B cell (primary cell): ENCODE results near the gene JPT1. TPM values are rescaled to one million over a fixed set of nuclear protein-coding genes. Genes with fewer than 3 reads are reported as not detected.

ENCODE experiments used
- ATAC-seq: fragments of 200-7000 bp; cut with Tn5 transposase; one replicate; pipeline ENCODE4 v1.10.0; 2021; ENCODE audit warnings: low read depth, mild to moderate bottlenecking, moderate number of reproducible peaks, moderate library complexity
- CTCF ChIA-PET: fragments of 350-600 bp; sonication (Branson Sonifier 250); formaldehyde crosslinking; loops from one replicate; lab custom pipeline; 2021; ENCODE audit warnings: antibody characterized with exemption, inconsistent platforms; lab: Charles Lee
- POLR2A ChIA-PET: fragments of 350-600 bp; sonication (Branson Sonifier 250); formaldehyde crosslinking; loops from one replicate; lab custom pipeline; 2021; ENCODE audit warnings: antibody characterized with exemption; lab: Charles Lee
- DNase-seq: peaks from one replicate; pipeline ENCODE4 v3.0.0; 2013
- H2AFZ ChIP-seq: 2 replicates; pipeline ENCODE4 v1.6.1; 2012; ENCODE audit warnings: mild to moderate bottlenecking, low read depth, low read length; ENCODE audit not compliant: insufficient read depth, poor library complexity, severe bottlenecking
- H3K27ac ChIP-seq, 2 donors: 1 replicate in 1 of 2; 2 replicates in 1 of 2; pipeline ENCODE4 v1.5.1; 2012 to 2013; ENCODE audit warnings: low read length in 2 of 2, mild to moderate bottlenecking in 2 of 2, moderate library complexity in 1 of 2
- H3K27me3 ChIP-seq, 4 experiments: fragments of 200-600 bp in 1 of 4; sonication (generic) in 1 of 4; replicated peaks in 1 of 4; 1 replicate in 2 of 4; 2 replicates in 2 of 4; pipeline versions ENCODE4 v1.6.1 to v1.7.0; 2013 to 2016; ENCODE audit warnings: low read length in 3 of 4, mild to moderate bottlenecking in 2 of 4, mixed read lengths in 1 of 4, moderate library complexity in 1 of 4; ENCODE audit not compliant: insufficient read depth in 4 of 4, control insufficient read depth in 3 of 4; ENCODE audit errors: control extremely low read depth in 1 of 4
- H3K36me3 ChIP-seq, 2 experiments: replicated peaks in 1 of 2; 1 replicate in 1 of 2; 2 replicates in 1 of 2; pipeline versions ENCODE4 v1.6.1 to v1.7.1; 2013; ENCODE audit warnings: low read length in 1 of 2; ENCODE audit not compliant: insufficient read depth in 2 of 2, control insufficient read depth in 1 of 2; ENCODE audit errors: control extremely low read depth in 1 of 2, extremely low read depth in 1 of 2
- H3K4me1 ChIP-seq, 2 donors: fragments of 200-600 bp in 1 of 2; sonication (generic) in 1 of 2; 1 replicate in 1 of 2; 2 replicates in 1 of 2; pipeline versions ENCODE4 v1.5.1 to v1.6.1; 2013 to 2017; ENCODE audit warnings: low read length in 2 of 2; ENCODE audit not compliant: control insufficient read depth in 2 of 2, insufficient read depth in 2 of 2
- H3K4me2 ChIP-seq: replicated peaks from 2 replicates; pipeline ENCODE3; 2012; ENCODE audit warnings: mild to moderate bottlenecking, low read depth, low read length; ENCODE audit not compliant: poor library complexity, severe bottlenecking
- H3K4me3 ChIP-seq, 5 experiments: fragments of 200-600 bp in 1 of 5; sonication (generic) in 1 of 5; 1 replicate in 3 of 5; 2 replicates in 2 of 5; pipeline versions ENCODE4 v1.5.1 to v1.7.0; 2011 to 2016; ENCODE audit warnings: low read length in 4 of 5, mild to moderate bottlenecking in 4 of 5, low read depth in 2 of 5, control low read depth in 1 of 5, moderate library complexity in 1 of 5; ENCODE audit not compliant: insufficient read depth in 1 of 5; ENCODE audit errors: control extremely low read depth in 1 of 5, extremely low read depth in 1 of 5
- H3K79me2 ChIP-seq: fragments of 200-600 bp; sonication (generic); one replicate; pipeline ENCODE4 v1.6.0; 2016; ENCODE audit warnings: low read length; ENCODE audit not compliant: control insufficient read depth, insufficient read depth
- H3K9ac ChIP-seq: fragments of 200-600 bp; sonication (generic); 2 replicates; pipeline ENCODE4 v1.6.1; 2017; ENCODE audit warnings: mild to moderate bottlenecking, low read length, moderate library complexity
- H3K9me3 ChIP-seq, 3 donors: one replicate each; pipeline versions ENCODE4 v1.6.1 to v1.7.1; 2013; ENCODE audit warnings: low read length in 2 of 3; ENCODE audit not compliant: control insufficient read depth in 2 of 3, insufficient read depth in 1 of 3; ENCODE audit errors: control extremely low read depth in 1 of 3
- H4K20me1 ChIP-seq: 2 replicates; pipeline ENCODE4 v1.6.0; 2012; ENCODE audit warnings: mild to moderate bottlenecking, low read length; ENCODE audit not compliant: insufficient read depth, control insufficient read depth, poor library complexity, severe bottlenecking
- H3K27ac Mint-ChIP-seq: one replicate; pipeline ENCODE4 v1.8.0; 2021; ENCODE audit warnings: mixed read lengths
- H3K27me3 Mint-ChIP-seq: one replicate; pipeline ENCODE4 v1.8.0; 2021; ENCODE audit warnings: mixed read lengths
- H3K4me1 Mint-ChIP-seq: one replicate; pipeline ENCODE4 v1.8.0; 2021; ENCODE audit warnings: mixed read lengths
- H3K4me3 Mint-ChIP-seq: one replicate; pipeline ENCODE4 v1.8.0; 2021; ENCODE audit warnings: mixed read lengths
- H3K9me3 Mint-ChIP-seq: one replicate; pipeline ENCODE4 v1.8.0; 2022; ENCODE audit warnings: mixed read lengths; ENCODE audit not compliant: insufficient read depth
- CTCF ChIP-seq: fragments of 200-600 bp; IDR thresholded peaks from one replicate; pipeline ENCODE4 v1.8.0; 2022; ENCODE audit warnings: antibody characterized with exemption, mild to moderate bottlenecking
- EZH2 ChIP-seq: IDR thresholded peaks from 2 replicates; pipeline ENCODE4 v1.6.1; 2012; ENCODE audit warnings: borderline replicate concordance, low read depth, mild to moderate bottlenecking, moderate library complexity, low read length; ENCODE audit not compliant: insufficient read depth, poor library complexity, severe bottlenecking
- WGBS: methylation state at CpG from one replicate; pipeline ENCODE4 v1.1.5; 2013; ENCODE audit warnings: missing lambda C conversion rate; ENCODE audit not compliant: insufficient coverage; 5-methylcytosine and 5-hydroxymethylcytosine counted together
- intact Hi-C: fragments of 100-400 bp; cut with micrococcal nuclease; formaldehyde crosslinking; loops from one replicate; pipeline ENCODE4 v1.10.0; 2022
- polyA plus RNA-seq: library from polyadenylated mRNA; depleted of rRNA; stranded (reverse); fragments of >200 nt; gene quantifications from 2 replicates; pipeline ENCODE4 v1.2.3, GENCODE V29; 2012
- total RNA-seq, 2 donors: library from RNA; stranded (reverse); fragments of 120-200 nt in 1 of 2; gene quantifications; 1 replicate in 1 of 2; 2 replicates in 1 of 2; pipeline versions ENCODE4 v1.2.3 to v1.2.4, GENCODE V29; 2013 to 2022

Gene JPT1
- total and polyA plus RNA-seq, 2 donors (not counting 1 experiment from before 2014, with no cell fraction given) = 34.8 to 37.6 TPM

GRCh38 chr17:75163074-75163473 is 8.8 kb upstream of the JPT1 start:
- CTCF ChIA-PET = interaction anchor here (0.6 to 2.8 kb wide), 4 partner anchors 9 to 149 kb away, joined by 3 to 13 read pairs (median 4); no protein-coding TSS in a partner anchor
- DNase-seq (no peak), ATAC-seq (no peak)
- no peak overlapping the region for H3K4me2 ChIP-seq
- intact Hi-C loops = no loop called here
- TF ChIP-seq EZH2 = no peak
- TF ChIP-seq CTCF = no peak
- no peaks in the 10 kb centered on the region for H3K9me3 ChIP-seq
- no peaks in the 10 kb centered on the region for H3K4me1 ChIP-seq
- no peak overlapping the region for H3K4me3 ChIP-seq
- H4K20me1 ChIP-seq = no peaks in the 10 kb centered on the region
- 100% methylated on average over 5 of the region's 5 CpGs for WGBS
- POLR2A ChIA-PET = interaction anchor here (1.2 kb wide), 2 partner anchors 31 to 53 kb away, joined by 3 to 4 read pairs; partner anchors contain the start of gene NT5C
- H3K27me3 Mint-ChIP-seq = no peaks in the 10 kb centered on the region
- no peaks in the 10 kb centered on the region for H3K9me3 Mint-ChIP-seq
- no peak overlapping the region for H3K4me3 Mint-ChIP-seq
- peaks cover 4 to 17% of the 10 kb centered on the region in 2 experiments for H3K36me3 ChIP-seq
- H3K79me2 ChIP-seq = peaks cover 4% of the 10 kb centered on the region
- H2AFZ ChIP-seq = no peak overlapping the region
- H3K27ac ChIP-seq = no peak overlapping the region
- H3K4me1 Mint-ChIP-seq = no peaks in the 10 kb centered on the region
- no peaks in the 10 kb centered on the region for H3K27me3 ChIP-seq
- no peak overlapping the region for H3K27ac Mint-ChIP-seq
- no peak overlapping the region for H3K9ac ChIP-seq

GRCh38 chr17:75160211-75160610 is 5.9 kb upstream of the JPT1 start:
- no peak overlapping the region for H3K27ac Mint-ChIP-seq
- H3K9me3 ChIP-seq = no peaks in the 10 kb centered on the region
- H3K27ac ChIP-seq = no peak overlapping the region
- H3K27me3 ChIP-seq = no peaks in the 10 kb centered on the region
- H3K79me2 ChIP-seq = peaks cover 4% of the 10 kb centered on the region
- H3K36me3 ChIP-seq = no peaks in the 10 kb centered on the region
- WGBS = 100% methylated on average over 3 of the region's 5 CpGs
- no peaks in the 10 kb centered on the region for H4K20me1 ChIP-seq
- H3K4me1 Mint-ChIP-seq = peaks cover 1% of the 10 kb centered on the region
- intact Hi-C loops = no loop called here
- H3K9ac ChIP-seq = no peak overlapping the region
- peaks cover 0 to 8% of the 10 kb centered on the region in 2 donors for H3K4me1 ChIP-seq
- ATAC-seq = no peak
- TF ChIP-seq CTCF (no peak), EZH2 (no peak)
- no peak overlapping the region for H3K4me3 Mint-ChIP-seq
- DNase-seq = no peak
- ChIA-PET POLR2A (no interaction called here), CTCF (interaction anchor here (0.7 to 0.8 kb wide), 2 partner anchors 10 to 46 kb away, joined by 3 to 4 read pairs; no protein-coding TSS in a partner anchor)
- H2AFZ ChIP-seq = no peak overlapping the region
- no peak overlapping the region for H3K4me3 ChIP-seq
- H3K4me2 ChIP-seq = no peak overlapping the region
- H3K9me3 Mint-ChIP-seq = no peaks in the 10 kb centered on the region
- no peaks in the 10 kb centered on the region for H3K27me3 Mint-ChIP-seq
